Endothelial cell of umbilical vein (primary cell): ENCODE measurements around the gene TENM4.

ENCODE experiments used
- EZH2 ChIP-seq: IDR thresholded peaks from 2 replicates; pipeline ENCODE4 v1.6.1; 2012; ENCODE audit warnings: borderline replicate concordance, low read depth, mild to moderate bottlenecking, moderate library complexity, low read length, inconsistent platforms; ENCODE audit not compliant: severe bottlenecking
- POLR2A ChIP-seq: IDR thresholded peaks from 2 replicates; pipeline ENCODE4 v1.6.1; 2012; ENCODE audit warnings: low read depth, mild to moderate bottlenecking, control low read depth, low read length
- POLR2AphosphoS5 ChIP-seq: IDR thresholded peaks from 2 replicates; pipeline ENCODE4 v1.6.1; 2012; ENCODE audit warnings: low read depth, mild to moderate bottlenecking, control low read depth, low read length, moderate library complexity; ENCODE audit not compliant: insufficient read depth
- TF ChIP-seq, protein P1 (sequence below), 2 donors: IDR thresholded peaks; 1 replicate in 1 of 2; 2 replicates in 1 of 2; pipeline ENCODE4 v1.5.1; 2011; ENCODE audit warnings: low read length in 2 of 2, mild to moderate bottlenecking in 2 of 2, moderate library complexity in 2 of 2, control low read depth in 1 of 2, inconsistent platforms in 1 of 2, low read depth in 1 of 2; ENCODE audit not compliant: insufficient read depth in 1 of 2; ENCODE audit errors: extremely low read depth in 1 of 2

DNA sequence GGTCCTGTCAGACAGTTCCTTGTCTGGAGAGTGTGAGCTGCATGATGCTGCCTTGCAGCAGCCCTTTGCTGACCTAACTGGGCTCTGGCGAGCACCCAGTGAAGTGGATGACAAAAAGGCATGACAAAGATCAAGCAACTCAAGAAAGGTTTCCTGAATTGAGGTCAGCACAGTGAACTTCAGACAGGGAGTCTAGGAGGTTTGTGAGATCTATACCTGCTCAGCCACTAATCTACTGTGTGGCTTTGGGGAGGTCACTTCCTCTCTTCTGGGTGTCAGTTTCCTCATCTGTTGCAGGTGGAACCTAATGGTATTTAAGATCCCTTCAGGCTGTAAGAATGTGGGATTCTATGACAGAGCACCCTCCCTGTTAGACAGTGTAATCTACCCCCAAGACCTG, 652.3 kb downstream of the TENM4 start:
- TF ChIP-seq, protein P1, sequence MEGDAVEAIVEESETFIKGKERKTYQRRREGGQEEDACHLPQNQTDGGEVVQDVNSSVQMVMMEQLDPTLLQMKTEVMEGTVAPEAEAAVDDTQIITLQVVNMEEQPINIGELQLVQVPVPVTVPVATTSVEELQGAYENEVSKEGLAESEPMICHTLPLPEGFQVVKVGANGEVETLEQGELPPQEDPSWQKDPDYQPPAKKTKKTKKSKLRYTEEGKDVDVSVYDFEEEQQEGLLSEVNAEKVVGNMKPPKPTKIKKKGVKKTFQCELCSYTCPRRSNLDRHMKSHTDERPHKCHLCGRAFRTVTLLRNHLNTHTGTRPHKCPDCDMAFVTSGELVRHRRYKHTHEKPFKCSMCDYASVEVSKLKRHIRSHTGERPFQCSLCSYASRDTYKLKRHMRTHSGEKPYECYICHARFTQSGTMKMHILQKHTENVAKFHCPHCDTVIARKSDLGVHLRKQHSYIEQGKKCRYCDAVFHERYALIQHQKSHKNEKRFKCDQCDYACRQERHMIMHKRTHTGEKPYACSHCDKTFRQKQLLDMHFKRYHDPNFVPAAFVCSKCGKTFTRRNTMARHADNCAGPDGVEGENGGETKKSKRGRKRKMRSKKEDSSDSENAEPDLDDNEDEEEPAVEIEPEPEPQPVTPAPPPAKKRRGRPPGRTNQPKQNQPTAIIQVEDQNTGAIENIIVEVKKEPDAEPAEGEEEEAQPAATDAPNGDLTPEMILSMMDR (IDR thresholded peaks at IDR 0.05; ENCODE audit: extremely low read depth in 1 of 2, insufficient read depth in 1 of 2, low read depth in 1 of 2, low read length in 2 of 2) = no peak
- TF ChIP-seq EZH2 (no peak), POLR2AphosphoS5 (no peak), POLR2A (no peak)
